Measurements from ENCODE around the gene PPP1R18. TPM values are rescaled to one million over a fixed set of nuclear protein-coding genes. Genes with fewer than 3 reads are reported as not detected.
A peak's percentile ranks its signal among the peaks of the same experiment; 100 is the strongest.

PPP1R18 gene
- total RNA-seq, 4 donors from 2014 or later: 15.4 to 114 (median 18.2) TPM

DNA sequence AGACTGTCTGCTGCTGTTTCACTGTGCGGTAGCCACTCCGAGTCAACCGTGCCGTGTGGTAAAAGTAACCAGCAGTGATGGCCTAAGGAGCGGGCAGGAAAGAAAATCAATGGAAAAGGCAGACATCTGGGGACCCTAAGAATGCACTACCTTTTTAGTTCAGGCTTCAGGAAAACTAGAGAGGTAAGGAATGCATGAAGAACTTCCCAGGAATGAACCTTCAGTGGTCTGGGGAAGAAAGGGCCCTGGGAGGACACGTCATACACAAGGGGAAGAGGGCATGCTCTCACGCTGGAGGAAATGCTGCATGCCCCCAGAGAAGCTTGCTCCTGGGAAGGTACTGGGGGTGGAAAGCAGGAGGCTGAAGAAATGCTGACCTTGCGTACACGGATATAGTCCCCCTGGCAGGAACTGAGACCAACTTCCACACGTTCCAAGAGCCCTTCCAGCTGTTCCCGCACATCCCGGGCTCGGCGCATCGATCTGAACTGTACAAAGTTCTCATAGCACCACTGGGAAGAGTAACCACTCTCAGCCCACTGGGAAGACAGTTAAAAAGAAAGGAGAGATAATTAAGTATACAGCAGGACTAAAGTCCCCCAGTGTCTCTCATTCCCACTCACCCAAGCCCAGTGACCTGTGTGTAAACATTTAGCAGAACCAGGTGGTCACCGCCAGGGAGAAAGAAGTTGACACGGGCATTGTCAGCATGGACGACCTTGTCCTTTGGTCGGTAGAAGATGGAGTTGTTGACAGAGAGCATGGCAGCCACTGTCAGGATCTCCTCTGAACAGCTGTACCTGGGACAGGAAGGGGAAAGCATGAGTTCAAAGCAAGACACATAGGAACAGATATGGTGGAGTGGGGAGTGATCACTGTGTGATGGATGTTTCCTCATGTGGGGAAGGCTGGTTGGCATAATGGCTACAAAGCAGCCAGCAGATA, 31.4 kb downstream of the PPP1R18 start:
- no peak for DNase-seq
- Histone ChIP-seq H3K36me3 (no peaks in the 10 kb centered on the region), H3K4me3 (no peak overlapping the region), H3K27ac (no peak overlapping the region), H3K9me3 (no peaks in the 10 kb centered on the region), H3K27me3 (no peaks in the 10 kb centered on the region), H3K4me1 (no peaks in the 10 kb centered on the region)
- TF ChIP-seq POLR2A (IDR thresholded peaks at IDR 0.05): no peak
- TF ChIP-seq, protein P1, sequence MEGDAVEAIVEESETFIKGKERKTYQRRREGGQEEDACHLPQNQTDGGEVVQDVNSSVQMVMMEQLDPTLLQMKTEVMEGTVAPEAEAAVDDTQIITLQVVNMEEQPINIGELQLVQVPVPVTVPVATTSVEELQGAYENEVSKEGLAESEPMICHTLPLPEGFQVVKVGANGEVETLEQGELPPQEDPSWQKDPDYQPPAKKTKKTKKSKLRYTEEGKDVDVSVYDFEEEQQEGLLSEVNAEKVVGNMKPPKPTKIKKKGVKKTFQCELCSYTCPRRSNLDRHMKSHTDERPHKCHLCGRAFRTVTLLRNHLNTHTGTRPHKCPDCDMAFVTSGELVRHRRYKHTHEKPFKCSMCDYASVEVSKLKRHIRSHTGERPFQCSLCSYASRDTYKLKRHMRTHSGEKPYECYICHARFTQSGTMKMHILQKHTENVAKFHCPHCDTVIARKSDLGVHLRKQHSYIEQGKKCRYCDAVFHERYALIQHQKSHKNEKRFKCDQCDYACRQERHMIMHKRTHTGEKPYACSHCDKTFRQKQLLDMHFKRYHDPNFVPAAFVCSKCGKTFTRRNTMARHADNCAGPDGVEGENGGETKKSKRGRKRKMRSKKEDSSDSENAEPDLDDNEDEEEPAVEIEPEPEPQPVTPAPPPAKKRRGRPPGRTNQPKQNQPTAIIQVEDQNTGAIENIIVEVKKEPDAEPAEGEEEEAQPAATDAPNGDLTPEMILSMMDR (IDR thresholded peaks at IDR 0.05): no peak
- intact Hi-C loops (cut with DNase I; ENCODE audit: low total_unique reads): no loop called here

DNA sequence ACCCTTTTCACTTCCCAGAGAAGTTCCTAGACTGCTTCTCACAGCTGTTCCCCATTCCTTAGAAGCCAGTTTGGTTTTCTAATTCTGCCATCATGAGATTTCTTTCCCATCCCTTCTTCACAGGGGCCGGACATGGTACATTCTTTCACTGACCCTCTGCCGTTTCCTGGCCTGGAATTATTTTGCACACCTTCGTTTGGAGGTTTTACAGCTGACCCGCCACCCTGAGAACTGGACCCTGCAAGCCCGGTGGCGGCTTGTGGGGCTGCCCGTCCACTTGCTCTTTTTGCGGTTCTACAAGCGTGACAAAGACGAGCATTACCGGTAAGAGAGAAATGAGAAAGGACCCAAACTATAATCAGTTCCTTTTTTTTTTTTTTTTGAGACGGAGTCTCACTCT, 35.3 kb downstream of the PPP1R18 start:
- intact Hi-C loops (cut with DNase I; ENCODE audit: low total_unique reads): no loop called here
- DNase-seq: no peak

DNA sequence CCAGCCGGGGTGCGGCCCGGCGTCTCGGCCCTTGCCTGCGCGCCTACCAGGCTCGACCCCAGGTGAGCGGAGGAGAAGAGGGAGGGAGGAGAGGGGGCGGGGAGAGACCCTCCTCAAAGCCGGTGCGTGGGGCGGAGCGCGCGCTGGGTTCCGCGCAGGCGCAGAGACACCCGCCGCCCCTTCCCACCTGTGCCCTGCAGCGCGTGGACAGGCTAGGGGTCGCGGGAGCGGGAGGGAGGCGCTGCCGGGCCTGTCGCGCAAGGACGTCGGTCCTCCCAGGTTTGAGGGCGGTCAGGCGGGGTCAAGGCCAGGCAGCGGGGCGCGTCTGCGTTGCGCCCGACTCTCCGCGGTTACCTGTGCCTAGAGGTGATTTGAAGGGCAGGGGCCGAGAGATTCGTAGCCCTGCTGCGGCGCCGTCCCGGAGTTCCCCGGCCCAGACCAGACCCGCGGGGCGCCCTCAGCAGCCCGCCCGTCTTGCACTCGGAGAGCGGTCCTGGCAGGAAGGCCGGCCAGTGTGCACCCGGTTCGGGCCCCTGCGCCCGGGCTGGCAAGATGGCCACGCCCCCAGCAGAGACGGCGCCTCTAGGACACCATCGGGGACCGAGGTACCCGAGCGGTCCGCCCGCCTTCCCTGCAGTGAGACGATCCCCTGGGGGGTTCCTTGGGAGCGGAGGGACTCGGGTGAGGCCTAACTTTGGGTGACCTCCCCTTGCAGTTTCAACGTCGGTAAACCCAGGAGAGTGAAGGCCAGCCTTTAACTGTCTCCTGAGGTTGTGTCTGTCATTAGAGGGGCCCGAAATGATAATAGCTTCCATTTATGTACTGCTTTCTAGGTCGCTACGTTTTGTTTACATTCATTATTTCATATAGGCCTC, 39.0 kb downstream of the PPP1R18 start:
- Histone ChIP-seq H3K9me3 (no peaks in the 10 kb centered on the region), H3K4me3 (peak overlapping the region; percentile 74 to 99), H3K36me3 (no peaks in the 10 kb centered on the region), H3K27ac (peak overlapping the region; percentile 92 to 95), H3K4me1 (peaks cover 4 to 6% of the 10 kb centered on the region in 2 donors), H3K27me3 (no peaks in the 10 kb centered on the region)
- intact Hi-C loops (cut with DNase I; ENCODE audit: low total_unique reads): no loop called here
- TF ChIP-seq POLR2A (IDR thresholded peaks at IDR 0.05): peak in 1 of 2 donors; percentile 10
- TF ChIP-seq, protein P1 (IDR thresholded peaks at IDR 0.05): no peak
- DNase-seq: peak; percentile 49 to 64

More for the DNA sequence above, 35.3 kb downstream of the PPP1R18 start:
- Histone ChIP-seq H3K27ac (no peak overlapping the region), H3K4me1 (peaks cover 4 to 6% of the 10 kb centered on the region in 2 donors), H3K27me3 (no peaks in the 10 kb centered on the region), H3K9me3 (no peaks in the 10 kb centered on the region), H3K4me3 (no peak overlapping the region), H3K36me3 (no peaks in the 10 kb centered on the region)
- TF ChIP-seq, protein P1 (IDR thresholded peaks at IDR 0.05): no peak
- TF ChIP-seq POLR2A (IDR thresholded peaks at IDR 0.05): no peak

DNA sequence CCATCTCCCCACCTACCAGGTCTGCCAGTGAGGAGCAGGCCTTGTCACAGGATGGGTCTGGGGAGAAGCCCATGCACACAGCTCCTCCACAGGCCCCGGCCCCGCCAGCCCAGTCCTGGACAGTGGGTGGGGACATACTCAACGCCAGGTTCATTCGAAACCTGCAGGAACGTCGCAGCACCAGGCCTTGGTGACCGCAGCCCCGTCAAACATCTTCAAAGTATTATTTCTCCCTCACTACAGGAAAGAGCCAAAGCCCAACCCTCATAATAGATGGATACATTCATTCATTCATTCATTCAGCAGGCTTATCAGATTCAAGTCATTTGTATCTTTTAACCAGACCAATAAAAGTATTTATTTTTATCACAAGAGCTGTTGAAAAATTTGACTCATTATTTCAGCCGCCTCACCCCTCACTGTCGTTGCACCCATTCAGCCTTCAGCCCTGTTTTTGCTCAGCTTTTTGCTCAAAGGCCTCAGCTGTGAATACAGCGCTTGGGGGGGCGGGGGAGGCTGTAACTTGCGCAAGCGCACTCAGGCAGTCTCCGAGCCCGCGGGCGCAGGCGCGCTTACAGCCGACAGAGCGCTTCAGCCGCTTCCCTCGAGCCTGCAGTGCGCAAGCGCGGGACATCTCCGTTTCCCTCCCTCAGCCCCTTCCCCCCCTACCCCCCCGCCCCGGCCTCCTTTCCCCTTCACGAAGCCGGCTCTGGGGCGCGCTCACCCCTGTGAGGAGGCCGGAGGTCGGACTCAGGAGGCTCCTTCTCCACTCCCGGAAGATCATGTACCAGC, 39.8 kb downstream of the PPP1R18 start, which contains the start of gene C6orf136:
Gene C6orf136 (plus strand): TSS at position 684 of the 792 bp plus-strand sequence. CDS start 99 bp downstream, at position 783.
- H3K9me3 ChIP-seq: no peaks in the 10 kb centered on the region
- H3K4me1 ChIP-seq: peaks cover 4 to 6% of the 10 kb centered on the region in 2 donors
- peak within 1 kb of the TSS; percentile 74 to 99 for H3K4me3 ChIP-seq
- no peak for TF ChIP-seq POLR2A (IDR thresholded peaks at IDR 0.05)
- TF ChIP-seq, protein P1 (IDR thresholded peaks at IDR 0.05): no peak
- H3K27ac ChIP-seq: peak within 1 kb of the TSS; percentile 92 to 95
- intact Hi-C loops (cut with DNase I; ENCODE audit: low total_unique reads): no loop called here
- peak; percentile 92 to 93 for DNase-seq
- H3K36me3 ChIP-seq: no peaks in the 10 kb centered on the region
- no peaks in the 10 kb centered on the region for H3K27me3 ChIP-seq

Data from uterus (tissue), 4 donors.